Fibroblast of gingiva (primary cell): ENCODE measurements around the gene TSPO.

Source experiments
- DNase-seq: peaks from one replicate; pipeline ENCODE4 v3.0.0-alpha.2; 2011; ENCODE audit warnings: low read depth

TSPO gene

GRCh38 chr22:43179146-43179910, 28.0 kb downstream of the TSPO start:
- no peak for DNase-seq

- no peak for DNase-seq
Measured at GRCh38 chr22:43179911-43180195, 28.5 kb downstream of the TSPO start.

GRCh38 chr22:43180670-43181069, 29.3 kb downstream of the TSPO start:
- no peak for DNase-seq

GRCh38 chr22:43181321-43182076, 30.1 kb downstream of the TSPO start:
- DNase-seq, result no peak

- DNase-seq, result no peak
Measured at GRCh38 chr22:43182118-43182517, 30.8 kb downstream of the TSPO start.

- DNase-seq, result no peak
Measured at GRCh38 chr22:43182726-43183125, 31.4 kb downstream of the TSPO start.

GRCh38 chr22:43183496-43184277, 32.3 kb downstream of the TSPO start:
- DNase-seq, result no peak

- peak; percentile 19 for DNase-seq
Measured at GRCh38 chr22:43185860-43186261, 34.5 kb downstream of the TSPO start.

GRCh38 chr22:43186272-43187170, 35.2 kb downstream of the TSPO start, which contains the start of gene TTLL12:
TTLL12 (minus strand) TSS chr22:43187134; CDS start chr22:43187069, 65 bp downstream.
- DNase-seq, result peak; percentile 64

GRCh38 chr22:43187171-43188099, 36.1 kb downstream of the TSPO start:
- peak; percentile 93 for DNase-seq

- no peak for DNase-seq
Measured at GRCh38 chr22:43188829-43189545, 37.6 kb downstream of the TSPO start.

- no peak for DNase-seq
Measured at GRCh38 chr22:43191831-43192230, 40.5 kb downstream of the TSPO start.

- DNase-seq, result peak; percentile 70
Measured at GRCh38 chr22:43197271-43197941, 46.0 kb downstream of the TSPO start.

GRCh38 chr22:43198126-43198525, 46.8 kb downstream of the TSPO start:
- no peak for DNase-seq

- DNase-seq, result no peak
Measured at GRCh38 chr22:43198936-43199335, 47.6 kb downstream of the TSPO start.

- no peak for DNase-seq
Measured at GRCh38 chr22:43199541-43199940, 48.2 kb downstream of the TSPO start.

- no peak for DNase-seq
Measured at GRCh38 chr22:43200031-43200430, 48.7 kb downstream of the TSPO start.

- no peak for DNase-seq
Measured at GRCh38 chr22:43200555-43200954, 49.2 kb downstream of the TSPO start.

GRCh38 chr22:43201486-43202219, 50.3 kb downstream of the TSPO start:
- DNase-seq, result no peak
